H9 (cell line): ENCODE data around the gene DNAH12. TPM values are rescaled to one million over a fixed set of nuclear protein-coding genes. Genes with fewer than 3 reads are reported as not detected.

Experiments used
- DNase-seq: peaks from one replicate; pipeline ENCODE4 v3.0.0-alpha.2; 2017
- H2AFZ ChIP-seq: one replicate; pipeline ENCODE4 v1.6.1; 2013; ENCODE audit warnings: mild to moderate bottlenecking, low read length, control low read depth, moderate library complexity
- H2AK5ac ChIP-seq: 2 replicates; pipeline ENCODE4 v1.6.1; 2013; ENCODE audit warnings: low read length, control low read depth, mixed read lengths; ENCODE audit not compliant: insufficient read length
- H2BK120ac ChIP-seq: one replicate; pipeline ENCODE4 v1.6.1; 2013; ENCODE audit warnings: low read depth, mild to moderate bottlenecking, low read length, control low read depth, inconsistent platforms; ENCODE audit not compliant: poor library complexity, severe bottlenecking
- H2BK12ac ChIP-seq: 2 replicates; pipeline ENCODE4 v1.6.1; 2013; ENCODE audit warnings: low read length, control low read depth, mixed read lengths, low read depth; ENCODE audit not compliant: insufficient read length
- H2BK15ac ChIP-seq: 2 replicates; pipeline ENCODE4 v1.6.1; 2013; ENCODE audit warnings: low read depth, low read length, control low read depth
- H2BK20ac ChIP-seq: one replicate; pipeline ENCODE4 v1.6.1; 2013; ENCODE audit warnings: low read depth, mild to moderate bottlenecking, low read length, control low read depth, inconsistent platforms; ENCODE audit not compliant: poor library complexity, severe bottlenecking
- H2BK5ac ChIP-seq: 2 replicates; pipeline ENCODE4 v1.6.1; 2013; ENCODE audit warnings: low read length, control low read depth, mixed read lengths; ENCODE audit not compliant: insufficient read length
- H3K14ac ChIP-seq: 2 replicates; pipeline ENCODE4 v1.6.1; 2013; ENCODE audit warnings: low read length, control low read depth; ENCODE audit not compliant: insufficient read depth
- H3K18ac ChIP-seq: 2 replicates; pipeline ENCODE4 v1.6.1; 2013; ENCODE audit warnings: low read depth, mild to moderate bottlenecking, mixed read lengths, low read length, control low read depth; ENCODE audit not compliant: insufficient read length
- H3K23ac ChIP-seq: 2 replicates; pipeline ENCODE4 v1.6.1; 2013; ENCODE audit warnings: low read length, control low read depth, mixed read lengths, low read depth; ENCODE audit not compliant: insufficient read length
- H3K23me2 ChIP-seq: 2 replicates; pipeline ENCODE4 v1.6.1; 2013; ENCODE audit warnings: low read depth, mild to moderate bottlenecking, mixed read lengths, low read length, control low read depth; ENCODE audit not compliant: insufficient read length, poor library complexity, severe bottlenecking
- H3K27ac ChIP-seq: 2 replicates; pipeline ENCODE4 v1.5.1; 2013; ENCODE audit warnings: low read length, control low read depth, mixed read lengths, low read depth; ENCODE audit not compliant: insufficient read length
- H3K27me3 ChIP-seq: 2 replicates; pipeline ENCODE4 v1.6.1; 2013; ENCODE audit warnings: low read length, control low read depth, inconsistent platforms; ENCODE audit not compliant: insufficient read depth
- H3K4ac ChIP-seq: 2 replicates; pipeline ENCODE4 v1.6.1; 2013; ENCODE audit warnings: low read depth, mild to moderate bottlenecking, control low read depth, inconsistent platforms, low read length, moderate library complexity
- H3K4me1 ChIP-seq: 2 replicates; pipeline ENCODE4 v1.6.1; 2013; ENCODE audit warnings: low read length, control low read depth, inconsistent platforms; ENCODE audit not compliant: insufficient read depth
- H3K4me2 ChIP-seq: 2 replicates; pipeline ENCODE4 v1.6.1; 2013; ENCODE audit warnings: low read length, control low read depth, mixed read lengths; ENCODE audit not compliant: insufficient read length, insufficient read depth
- H3K56ac ChIP-seq: 2 replicates; pipeline ENCODE4 v1.6.1; 2013; ENCODE audit warnings: low read depth, mild to moderate bottlenecking, mixed read lengths, low read length, control low read depth; ENCODE audit not compliant: insufficient read length
- H3K79me1 ChIP-seq: 2 replicates; pipeline ENCODE4 v1.6.1; 2013; ENCODE audit warnings: low read depth, mild to moderate bottlenecking, moderate library complexity, low read length, control low read depth, inconsistent platforms; ENCODE audit not compliant: insufficient read depth, poor library complexity, severe bottlenecking
- H3K79me2 ChIP-seq: 2 replicates; pipeline ENCODE4 v1.6.1; 2013; ENCODE audit warnings: low read length, control low read depth, inconsistent platforms; ENCODE audit not compliant: insufficient read depth
- H3K9ac ChIP-seq: 2 replicates; pipeline ENCODE4 v1.6.1; 2013; ENCODE audit warnings: low read length, control low read depth, mixed read lengths; ENCODE audit not compliant: insufficient read length; ENCODE audit errors: extremely low read depth
- H3K9me3 ChIP-seq: one replicate; pipeline ENCODE4 v1.6.1; 2013; ENCODE audit warnings: low read depth, low read length, inconsistent platforms; ENCODE audit not compliant: control insufficient read depth
- H3T11ph ChIP-seq: one replicate; pipeline ENCODE4 v1.6.1; 2013; ENCODE audit warnings: mild to moderate bottlenecking, low read length, control low read depth, inconsistent platforms
- H4K20me1 ChIP-seq: one replicate; pipeline ENCODE4 v1.6.1; 2013; ENCODE audit not compliant: control insufficient read depth, insufficient read length, insufficient read depth
- H4K5ac ChIP-seq: 2 replicates; pipeline ENCODE4 v1.6.1; 2013; ENCODE audit warnings: low read depth, mild to moderate bottlenecking, mixed read lengths, low read length, control low read depth; ENCODE audit not compliant: insufficient read length
- H4K8ac ChIP-seq: replicated peaks from 2 replicates; pipeline ENCODE4 v1.6.1; 2013; ENCODE audit warnings: low read length, control low read depth, mixed read lengths, low read depth; ENCODE audit not compliant: insufficient read length
- H4K91ac ChIP-seq: 2 replicates; pipeline ENCODE4 v1.6.1; 2013; ENCODE audit warnings: low read depth, mild to moderate bottlenecking, moderate library complexity, mixed read lengths, low read length, control low read depth; ENCODE audit not compliant: insufficient read length
- H3K27ac Mint-ChIP-seq, 3 experiments: 2 replicates in 2 of 3; 3 replicates in 1 of 3; pipeline ENCODE4 v1.8.0; 2020 to 2021; ENCODE audit warnings: mixed read lengths in 3 of 3, mild to moderate bottlenecking in 1 of 3, moderate library complexity in 1 of 3
- H3K27me3 Mint-ChIP-seq: 2 replicates; pipeline ENCODE4 v1.8.0; 2021; ENCODE audit warnings: low read depth, mild to moderate bottlenecking, moderate library complexity, mixed read lengths
- H3K36me3 Mint-ChIP-seq, 3 experiments: 2 replicates in 2 of 3; 3 replicates in 1 of 3; pipeline ENCODE4 v1.8.0; 2020 to 2021; ENCODE audit warnings: low read depth in 3 of 3, mixed read lengths in 3 of 3; ENCODE audit not compliant: insufficient read depth in 1 of 3
- H3K4me1 Mint-ChIP-seq, 2 experiments: 2 replicates each; pipeline ENCODE4 v1.8.0; 2020; ENCODE audit warnings: mixed read lengths in 2 of 2
- H3K4me3 Mint-ChIP-seq, 2 experiments: 2 replicates in 1 of 2; 3 replicates in 1 of 2; pipeline ENCODE4 v1.8.0; 2020 to 2021; ENCODE audit warnings: mild to moderate bottlenecking in 2 of 2, mixed read lengths in 2 of 2, moderate library complexity in 1 of 2
- H3K9me3 Mint-ChIP-seq, 2 experiments: 2 replicates in 1 of 2; 3 replicates in 1 of 2; pipeline ENCODE4 v1.8.0; 2020; ENCODE audit warnings: mild to moderate bottlenecking in 2 of 2, mixed read lengths in 2 of 2, moderate library complexity in 1 of 2
- CTCF ChIP-seq: fragments of 200-600 bp; sonication (generic); conservative IDR thresholded peaks from 3 replicates; pipeline ENCODE4 v1.8.0; 2021; ENCODE audit warnings: antibody characterized with exemption, mild to moderate bottlenecking
- WGBS: extraction: QIAGEN DNeasy Blood & Tissue Kit; methylation state at CpG from one replicate; pipeline ENCODE4 v1.1.7; 2013; ENCODE audit warnings: missing lambda C conversion rate, low lambda C conversion rate, mixed read lengths; ENCODE audit not compliant: insufficient read length; ENCODE audit errors: extremely low coverage; 5-methylcytosine and 5-hydroxymethylcytosine counted together
- long read RNA-seq: library from polyadenylated mRNA; unstranded; transcript quantifications from one replicate; pipeline ENCODE4 v2.0.0, GENCODE V29; 2020
- total RNA-seq: library from RNA; stranded (reverse); gene quantifications from 2 replicates; pipeline ENCODE4 v1.2.1, GENCODE V29; 2021

Gene DNAH12
- total RNA-seq, result not detected in 2 replicates
- long read RNA-seq, result 0 reads

- no peak within 1 kb of the TSS for H2BK20ac ChIP-seq
- peak within 1 kb of the TSS; percentile 44 for H2BK120ac ChIP-seq
- TF ChIP-seq CTCF, result no peak; the same call in 2 of the 3 replicates
- no peak within 1 kb of the TSS for H2AK5ac ChIP-seq
- H4K8ac ChIP-seq, result no peak within 1 kb of the TSS
- H3K27ac ChIP-seq, result no peak within 1 kb of the TSS
- H3K27me3 ChIP-seq, result no peaks in the 10 kb centered on the region
- H3K4me2 ChIP-seq, result peak within 1 kb of the TSS; percentile 62
- no peaks in the 10 kb centered on the region for H3K4me1 ChIP-seq
- H4K20me1 ChIP-seq, result no peaks in the 10 kb centered on the region
- no peak within 1 kb of the TSS for H2AFZ ChIP-seq
- peak within 1 kb of the TSS; percentile 48 to 64 for H3K4me3 Mint-ChIP-seq
- peaks cover 10% of the 10 kb centered on the region in 2 experiments for H3K4me1 Mint-ChIP-seq
- H3K23ac ChIP-seq, result no peak within 1 kb of the TSS
- no peaks in the 10 kb centered on the region for H3K36me3 Mint-ChIP-seq
- no peak within 1 kb of the TSS for H3K4ac ChIP-seq
- H2BK5ac ChIP-seq, result no peak within 1 kb of the TSS
- H3K27me3 Mint-ChIP-seq, result peaks cover 2% of the 10 kb centered on the region; the same call in 1 of the 2 replicates
- no peaks in the 10 kb centered on the region for H3K9me3 ChIP-seq
- H2BK15ac ChIP-seq, result no peak within 1 kb of the TSS
- H4K91ac ChIP-seq, result no peak within 1 kb of the TSS
- H3K56ac ChIP-seq, result no peak within 1 kb of the TSS
- WGBS, result no CpG with 5 or more reads among the region's 20 CpGs
- peak; percentile 96 for DNase-seq
- H3T11ph ChIP-seq, result no peak within 1 kb of the TSS
- H3K14ac ChIP-seq, result peak within 1 kb of the TSS; percentile 58; the same call in 1 of the 2 replicates
- H3K9me3 Mint-ChIP-seq, result no peaks in the 10 kb centered on the region
- H3K23me2 ChIP-seq, result peaks cover 3% of the 10 kb centered on the region
- no peak within 1 kb of the TSS for H2BK12ac ChIP-seq
- no peaks in the 10 kb centered on the region for H3K79me2 ChIP-seq
- no peaks in the 10 kb centered on the region for H3K79me1 ChIP-seq
- no peak within 1 kb of the TSS for H3K18ac ChIP-seq
- no peak within 1 kb of the TSS for H4K5ac ChIP-seq
- H3K27ac Mint-ChIP-seq, result peak within 1 kb of the TSS in 2 of 3 experiments; percentile 88 to 93; a peak in 5 of 7 replicates
- H3K9ac ChIP-seq, result no peak within 1 kb of the TSS
Observed at GRCh38 chr3:57544181-57545125, at the start of gene DNAH12. Gene DNAH12, minus strand, starts transcription at chr3:57544344. Its CDS starts 1,474 bp downstream, at chr3:57542870.
